Retina (tissue), 1 donor: Measurements from ENCODE around the gene CLCN5.

ENCODE experiments used
- DNase-seq: peaks from one replicate; pipeline ENCODE4 v3.0.0-alpha.2; 2016

CLCN5 gene

DNA sequence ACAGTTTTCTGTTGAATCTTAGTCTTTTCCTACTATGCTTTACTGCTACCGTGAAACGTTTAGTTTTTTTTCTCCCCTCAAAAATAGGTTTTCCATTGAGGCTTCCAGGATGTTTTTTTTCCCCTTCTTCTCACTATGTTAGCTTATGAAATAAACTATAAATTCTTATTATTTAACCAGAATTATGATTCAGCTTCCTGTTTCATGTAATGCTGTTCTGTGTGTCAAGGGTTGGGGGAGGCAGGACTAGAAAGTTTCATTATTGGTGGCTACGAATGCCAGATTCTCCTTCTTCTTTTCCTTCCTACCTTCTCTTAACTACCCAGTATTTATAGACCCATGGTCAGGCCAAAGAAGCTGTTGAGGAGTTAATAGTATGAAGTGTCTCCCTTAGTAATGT, 11.8 kb downstream of the CLCN5 start:
- no peak for DNase-seq

DNA sequence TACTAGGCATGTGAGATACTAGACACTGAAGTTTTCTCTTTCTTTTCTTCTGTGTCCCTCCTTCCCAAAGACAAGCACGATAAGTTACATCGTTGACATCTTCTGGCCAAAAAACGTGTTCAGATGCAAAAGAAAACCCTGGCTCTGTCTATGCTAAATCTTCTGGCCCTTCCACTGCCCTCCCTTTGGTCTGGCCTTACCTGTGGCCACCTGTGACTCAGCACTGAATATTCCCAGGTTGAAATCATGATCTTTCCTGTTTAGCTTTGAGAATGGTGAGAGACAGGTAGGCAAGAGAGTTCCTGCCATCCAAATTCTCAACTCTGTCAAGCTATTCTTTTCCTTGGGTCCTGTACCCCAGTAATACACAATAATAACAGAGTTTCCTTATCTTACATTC, 12.3 kb downstream of the CLCN5 start:
- no peak for DNase-seq

DNA sequence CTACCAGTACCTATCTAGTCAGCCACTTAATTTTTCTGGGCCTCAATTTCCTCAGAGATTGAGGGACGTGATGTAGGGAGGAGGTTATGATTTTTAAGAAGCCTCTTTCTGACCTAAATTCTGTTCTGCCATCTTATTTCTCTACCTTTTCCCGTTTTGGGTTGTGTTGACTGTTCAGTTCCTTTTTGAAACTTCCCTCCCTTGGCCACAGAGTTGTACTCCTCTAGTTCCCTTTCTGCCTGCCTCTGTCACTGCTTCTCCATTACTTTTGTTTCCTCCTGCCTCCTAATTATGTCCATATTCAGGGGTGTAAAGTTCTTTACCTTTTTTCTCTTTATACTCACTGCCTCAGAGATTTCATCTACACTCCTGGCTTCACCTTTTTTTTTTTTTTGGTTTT, 25.4 kb downstream of the CLCN5 start:
- no peak for DNase-seq

DNA sequence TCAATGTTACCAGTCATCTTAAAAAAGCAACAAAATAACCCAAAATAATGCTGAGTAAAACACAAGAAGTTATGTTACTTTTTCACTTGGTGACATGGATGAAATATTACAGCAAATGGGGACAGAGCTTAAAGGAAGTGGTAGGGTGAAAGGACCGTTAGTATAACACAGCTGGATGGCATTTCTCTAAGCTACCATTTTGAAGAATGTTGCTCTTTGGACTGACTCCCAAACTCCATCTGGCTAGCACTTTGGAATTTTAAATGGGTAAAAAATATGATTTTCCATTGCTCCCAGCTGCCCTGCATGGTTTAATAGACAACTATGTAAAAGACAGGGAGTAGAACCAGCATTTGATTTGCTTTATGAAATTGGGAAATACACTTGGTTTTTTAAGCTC, 27.6 kb downstream of the CLCN5 start:
- no peak for DNase-seq

DNA sequence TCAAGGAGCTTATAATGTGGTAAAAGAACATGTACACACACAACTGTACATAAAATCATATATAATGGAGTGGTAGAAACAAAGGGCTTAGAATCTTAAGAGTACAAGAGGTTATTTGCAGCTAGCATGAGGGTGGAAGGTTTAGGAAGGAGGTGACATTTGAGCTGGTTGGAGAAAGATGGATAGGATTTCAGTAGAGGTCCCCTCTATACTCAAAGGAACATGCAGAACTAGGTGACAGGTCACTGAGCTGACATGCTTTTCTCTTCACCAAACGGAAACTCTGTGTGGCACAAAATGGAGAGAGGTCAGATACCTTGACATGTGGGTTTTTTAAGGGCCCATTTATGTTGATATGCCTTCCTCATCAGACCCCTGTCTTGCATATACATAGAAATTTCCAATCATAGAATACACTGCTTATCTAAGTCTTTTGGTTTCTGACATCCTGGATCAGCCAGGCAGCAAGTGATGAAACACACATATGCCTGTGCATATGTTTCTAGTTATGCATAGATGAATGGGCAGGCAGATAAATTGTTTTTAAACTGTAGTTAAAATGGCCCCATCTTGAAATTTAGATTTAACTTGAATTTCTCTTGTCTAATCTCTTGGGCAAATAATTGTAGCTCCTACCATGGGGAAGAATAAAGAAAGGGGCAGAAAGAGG, 29.3 kb downstream of the CLCN5 start:
- DNase-seq: peak; percentile 4

DNA sequence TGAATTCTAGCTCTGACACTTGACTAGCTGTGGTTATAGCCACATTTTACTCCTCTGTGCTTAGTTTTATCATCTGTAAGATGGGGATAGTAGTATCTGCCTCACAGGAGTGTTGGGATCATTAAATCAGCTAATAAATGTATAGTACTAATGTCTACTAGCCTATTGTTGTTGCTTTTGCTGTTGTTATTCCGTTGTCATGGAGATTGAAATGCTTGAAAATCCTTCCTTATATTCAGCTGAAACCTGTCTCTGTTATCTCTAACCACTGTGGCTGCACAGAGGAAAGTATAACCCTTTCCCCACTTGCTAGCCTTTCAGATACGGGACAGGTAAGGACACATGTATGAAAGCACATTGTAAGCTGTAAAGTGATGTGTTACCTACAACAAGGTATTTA, 33.9 kb downstream of the CLCN5 start:
- DNase-seq: no peak

DNA sequence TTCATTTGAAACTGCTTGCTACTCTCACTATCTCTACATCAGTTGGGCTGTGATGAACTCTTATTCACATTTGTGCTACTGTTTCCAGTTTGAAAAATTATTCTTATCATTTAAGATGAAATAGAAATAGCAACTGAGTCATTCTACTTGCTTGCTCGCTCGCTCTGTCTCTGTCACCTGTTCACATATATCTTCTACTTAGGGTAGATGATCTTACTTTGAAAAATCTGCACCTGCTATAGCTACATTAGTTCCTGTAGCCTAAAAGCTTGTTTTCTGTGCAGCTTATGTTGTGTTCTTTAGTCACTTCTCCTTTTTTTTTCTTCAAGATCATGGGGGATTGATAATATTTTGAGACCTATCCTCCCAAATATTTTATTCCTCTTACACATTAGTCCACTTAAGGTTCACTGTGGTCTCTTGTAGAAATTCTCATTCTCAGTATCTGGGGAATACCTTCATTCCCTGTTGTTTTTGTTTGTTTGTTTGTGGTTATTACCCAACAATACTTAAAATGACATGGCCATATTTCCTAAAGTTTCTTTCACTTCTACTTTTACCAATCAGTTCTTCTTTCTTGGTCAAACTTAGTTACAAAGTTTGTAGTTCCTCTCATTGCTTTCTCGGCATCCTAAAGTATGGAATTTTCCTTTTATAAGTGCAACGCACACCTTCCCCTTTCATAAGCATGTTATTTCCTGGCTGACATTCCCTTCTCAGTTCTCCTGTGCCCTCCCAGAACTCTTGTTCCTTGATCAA, 36.5 kb downstream of the CLCN5 start:
- no peak for DNase-seq

DNA sequence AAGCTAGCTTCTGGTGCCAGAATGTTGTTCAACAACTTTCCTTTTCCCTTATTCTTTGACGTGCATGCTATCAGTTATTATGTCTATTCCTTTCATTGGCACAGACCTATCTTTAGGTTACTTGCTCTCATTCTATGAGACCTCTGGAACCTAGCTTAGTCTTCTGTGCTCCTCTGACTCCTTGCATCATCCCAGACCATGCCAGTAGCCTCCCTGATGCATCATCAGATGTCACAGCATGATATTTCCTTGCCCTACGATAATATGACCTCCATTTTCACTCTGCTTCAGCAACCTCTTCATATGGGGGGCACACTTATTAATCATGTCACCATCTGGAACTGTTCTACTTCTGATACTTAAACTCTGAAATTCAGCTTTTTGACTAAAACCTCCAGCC, 37.2 kb downstream of the CLCN5 start:
- DNase-seq: no peak

DNA sequence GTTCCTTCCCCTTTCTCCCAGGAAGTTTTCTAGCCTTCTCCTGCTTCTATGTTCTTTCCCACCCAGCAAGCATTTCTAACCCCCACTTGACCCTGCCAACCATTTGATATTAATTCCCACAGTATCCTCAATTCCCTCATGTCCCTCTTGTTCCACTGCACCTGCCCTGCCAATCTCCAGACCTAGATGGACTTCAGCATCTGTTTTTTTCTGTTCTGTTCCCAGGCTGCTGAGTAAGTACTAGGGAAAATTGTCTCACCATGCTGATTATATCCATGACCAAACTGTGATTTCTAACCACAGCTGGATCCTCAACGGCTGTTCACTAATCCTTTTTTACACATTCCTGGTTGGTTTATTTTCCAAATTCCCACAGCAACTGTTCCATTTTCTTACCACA, 37.7 kb downstream of the CLCN5 start:
- DNase-seq: no peak

DNA sequence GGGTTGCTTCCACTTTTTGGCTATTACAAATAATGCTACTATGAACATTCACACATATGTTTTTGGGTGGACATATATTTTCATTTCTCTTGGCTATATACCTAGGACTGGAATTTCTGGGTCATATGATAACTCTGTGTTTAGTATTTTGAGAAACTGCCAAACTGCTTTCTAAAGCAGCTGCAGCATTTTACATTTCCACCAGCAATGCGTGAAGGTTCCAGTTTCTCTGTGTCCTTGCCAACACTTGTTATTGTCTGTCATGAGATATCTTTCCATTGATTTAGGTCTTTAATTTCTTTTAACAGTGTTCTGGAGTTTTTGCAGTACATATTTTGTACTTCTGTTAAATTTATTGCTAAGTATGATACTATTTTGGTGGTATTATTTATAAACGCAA, 48.3 kb downstream of the CLCN5 start:
- no peak for DNase-seq

DNA sequence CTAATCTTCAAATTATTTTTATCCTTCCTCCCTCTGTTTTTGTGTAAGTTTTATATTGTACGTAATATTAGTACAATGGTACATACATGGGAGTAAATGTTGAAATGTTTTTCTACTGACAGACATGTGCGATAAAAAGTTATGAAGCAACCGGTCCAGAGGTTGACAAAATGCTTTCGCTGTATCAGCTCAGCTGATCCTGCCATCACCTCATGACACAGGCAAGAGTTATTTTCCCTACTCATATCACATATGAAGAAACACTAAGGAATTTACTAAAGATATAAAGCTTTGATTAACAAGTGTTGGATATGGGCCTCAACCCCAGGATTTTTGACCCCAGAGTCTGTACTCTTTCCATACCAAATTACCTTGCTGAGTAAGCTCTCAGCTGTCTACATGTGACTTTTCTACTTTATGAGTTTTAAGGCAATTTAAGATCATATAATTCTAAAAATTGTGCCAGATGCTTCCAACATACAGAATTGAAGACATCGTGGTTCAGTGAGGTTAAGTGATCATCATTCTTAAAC, 50.0 kb downstream of the CLCN5 start:
- no peak for DNase-seq

DNA sequence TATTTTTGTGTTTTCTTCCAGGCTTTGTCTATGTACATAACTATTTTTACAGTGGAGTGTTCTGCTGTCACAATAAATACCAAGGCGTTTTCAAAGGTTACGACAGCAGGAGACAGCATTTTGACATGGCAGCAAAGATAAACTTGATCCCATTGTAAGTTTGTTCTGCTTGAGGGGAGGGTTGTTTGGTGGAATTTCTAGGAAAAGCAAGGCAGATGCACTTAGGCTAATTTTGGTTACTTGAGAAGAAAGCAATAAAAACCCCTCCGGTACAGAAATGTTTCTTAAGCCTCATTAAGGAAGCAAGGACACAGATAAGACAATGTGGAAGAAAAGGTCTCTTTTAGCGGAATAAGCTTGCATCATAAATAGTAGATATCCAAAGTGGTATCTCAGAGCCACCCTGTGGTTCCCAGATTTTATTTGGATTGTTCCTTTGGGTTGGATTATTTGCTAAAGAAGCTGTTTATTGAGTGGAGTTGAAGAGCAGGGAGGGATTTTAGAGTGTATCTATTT, 54.3 kb downstream of the CLCN5 start:
- no peak for DNase-seq

DNA sequence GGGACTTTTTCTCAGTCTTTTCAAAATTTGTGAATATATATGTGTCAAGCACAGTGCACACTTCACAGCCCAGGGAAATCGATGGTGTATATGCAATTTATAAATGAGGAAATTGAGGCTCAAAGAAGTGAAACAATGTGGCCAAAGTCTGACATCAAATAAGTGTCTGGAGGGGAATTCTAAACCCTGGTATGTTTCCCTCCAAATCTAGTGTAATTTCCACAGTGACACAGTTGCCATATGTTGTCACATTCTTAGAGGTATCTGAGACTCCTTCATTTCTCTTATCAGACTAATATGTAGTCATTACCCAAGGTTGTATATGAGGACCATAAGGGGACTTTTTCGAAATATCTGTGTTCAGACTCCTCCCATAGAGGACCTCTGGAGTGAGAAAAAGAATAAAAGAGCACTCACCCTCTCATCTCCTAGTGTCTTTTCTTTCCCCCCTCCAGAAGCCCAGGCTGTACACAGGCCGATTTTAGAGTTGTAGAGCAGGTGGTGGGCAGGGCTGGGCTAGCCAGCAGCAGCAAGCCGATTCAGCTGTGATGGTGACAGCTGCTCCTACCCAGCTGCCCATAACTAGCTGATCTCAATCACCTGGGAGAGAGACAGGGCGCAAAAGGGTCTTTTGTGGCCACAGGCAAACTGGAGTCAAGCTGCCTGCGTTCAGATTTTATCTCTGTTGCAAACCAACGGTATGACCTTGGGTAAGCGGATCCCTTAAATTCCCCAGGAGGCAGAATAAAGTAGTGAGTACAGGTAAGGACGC, 55.1 kb downstream of the CLCN5 start:
- peak; percentile 5 for DNase-seq

DNA sequence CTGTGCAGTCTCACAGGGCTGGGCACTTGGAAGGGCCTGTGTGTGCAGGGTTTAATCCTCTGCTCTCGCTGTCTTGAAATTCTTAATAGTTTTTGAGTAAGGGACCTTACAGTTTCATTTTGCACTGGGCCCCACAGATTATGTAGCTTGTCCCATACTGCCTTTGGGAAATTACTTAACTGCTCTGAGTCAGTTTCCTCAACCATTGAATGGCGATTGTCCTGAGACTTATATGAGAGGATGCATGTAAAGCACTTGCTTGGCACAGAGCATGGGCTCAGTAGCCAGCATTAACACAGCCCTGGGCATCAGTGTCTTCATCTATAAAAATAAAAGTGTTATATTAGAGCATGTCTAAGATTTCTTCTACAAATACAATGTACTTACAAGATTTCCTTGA, 55.8 kb downstream of the CLCN5 start:
- DNase-seq: no peak

DNA sequence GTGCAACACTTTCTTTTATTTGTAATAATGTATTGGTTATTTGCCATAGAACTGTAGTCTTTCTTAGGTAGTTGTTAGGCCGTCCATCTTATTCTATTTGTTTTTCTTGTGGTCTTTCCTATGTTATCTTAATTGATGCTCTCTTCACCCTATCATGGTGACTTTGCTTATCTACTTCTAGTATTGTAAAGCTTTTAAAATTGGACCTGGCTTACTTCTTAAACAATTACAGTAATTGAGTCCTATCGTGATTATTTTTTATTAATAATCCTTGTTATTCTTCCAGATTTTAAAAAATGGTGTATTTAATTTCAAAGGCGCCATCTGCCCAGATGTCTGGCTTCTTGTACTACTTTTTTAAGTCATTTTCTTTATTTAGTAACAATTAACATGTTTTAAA, 63.7 kb downstream of the CLCN5 start:
- no peak for DNase-seq

DNA sequence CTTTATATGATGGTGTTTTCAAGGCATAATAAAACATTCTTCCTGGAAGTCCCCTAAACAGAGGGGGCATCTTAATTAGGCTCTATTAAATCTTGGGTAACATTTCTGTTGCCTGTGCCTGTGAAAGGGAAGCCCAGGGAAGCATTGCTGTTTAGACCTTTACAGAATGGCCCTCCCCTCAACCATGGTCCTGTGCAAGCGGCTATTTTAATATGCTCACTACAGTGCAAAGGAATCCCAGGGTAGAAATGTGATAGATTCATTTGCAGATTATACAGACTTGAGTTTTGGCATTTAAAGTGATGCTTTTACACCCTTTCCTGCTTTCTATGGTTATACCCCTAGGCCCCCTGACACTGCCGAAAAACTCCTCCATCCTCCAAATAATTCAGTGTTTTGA, 65.3 kb downstream of the CLCN5 start:
- DNase-seq: no peak

DNA sequence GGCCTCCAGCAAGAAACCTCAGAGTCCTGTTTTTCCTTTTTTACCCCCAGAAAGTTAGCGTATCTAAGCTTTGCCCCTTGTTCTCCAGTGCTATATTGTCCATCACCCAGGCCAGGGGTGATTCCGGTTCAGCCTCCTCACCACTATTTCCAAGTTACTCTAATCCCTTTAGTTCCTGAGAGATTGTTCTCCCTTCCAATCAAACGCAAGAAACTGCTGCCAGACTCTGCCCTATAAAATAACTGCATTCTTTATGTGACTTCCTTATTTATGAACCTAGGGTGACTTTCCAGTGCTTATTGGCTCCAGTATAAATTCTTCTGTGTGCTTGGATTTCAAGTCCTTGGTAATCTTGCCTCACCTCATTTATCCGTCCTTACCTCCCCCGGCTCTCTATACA, 65.7 kb downstream of the CLCN5 start:
- DNase-seq: no peak

DNA sequence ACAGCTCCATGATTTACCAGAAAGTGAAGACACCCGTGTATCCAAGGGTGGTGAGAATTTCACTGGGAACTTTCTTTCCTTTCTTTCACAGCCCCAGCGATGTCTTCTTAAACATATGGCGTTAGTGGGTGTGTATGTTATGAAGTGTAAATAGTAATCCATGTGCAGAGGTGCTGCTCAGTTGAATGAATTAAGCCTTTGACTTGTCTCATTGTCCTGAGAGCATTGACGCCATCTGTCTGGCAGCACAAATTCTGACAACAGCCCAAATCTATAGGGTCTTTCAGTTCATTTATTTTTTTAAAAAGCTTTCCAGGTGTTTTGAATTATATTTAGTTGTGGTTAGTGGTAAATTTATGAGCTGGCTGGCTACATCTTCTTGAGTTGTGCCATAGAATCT, 69.4 kb downstream of the CLCN5 start:
- DNase-seq: no peak

DNA sequence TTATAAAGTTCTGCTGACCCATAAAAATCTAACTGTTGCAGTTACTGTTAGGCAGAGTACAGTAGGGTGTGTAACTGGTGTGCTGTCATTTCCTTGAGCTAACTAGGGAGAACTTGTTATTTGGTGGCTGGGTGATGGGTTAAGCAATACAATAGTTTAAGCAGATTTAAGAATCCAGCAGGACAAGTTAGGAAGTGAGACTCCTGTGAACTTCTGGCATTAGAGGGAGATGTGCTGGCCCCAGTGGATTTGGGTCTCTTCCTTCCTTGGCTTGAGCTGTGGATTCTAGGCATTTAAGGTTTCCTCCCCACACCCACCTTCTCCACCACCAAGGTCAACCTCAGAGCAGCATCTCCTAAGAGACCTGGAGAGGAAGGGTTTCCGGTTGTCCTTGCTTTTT, 70.5 kb downstream of the CLCN5 start:
- no peak for DNase-seq

DNA sequence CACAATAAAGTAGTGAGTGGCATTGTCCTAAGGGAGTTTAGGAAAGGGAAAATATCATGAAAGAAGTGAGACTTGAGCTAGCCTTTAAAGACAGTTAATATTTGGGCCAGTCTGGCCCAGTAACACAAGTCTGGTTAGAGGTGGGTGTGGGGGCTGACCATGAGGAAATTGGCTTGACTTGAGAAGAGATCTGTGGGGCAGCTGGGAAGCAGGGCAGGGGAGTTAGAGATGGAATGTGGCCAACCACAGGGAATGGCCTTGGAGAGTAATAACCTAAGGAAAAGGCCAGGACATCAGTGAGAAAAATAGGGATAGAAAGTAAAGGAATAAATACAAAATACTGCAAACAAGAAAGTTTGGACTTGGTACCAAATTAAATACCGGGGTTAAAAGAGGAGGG, 71.3 kb downstream of the CLCN5 start:
- no peak for DNase-seq

DNA sequence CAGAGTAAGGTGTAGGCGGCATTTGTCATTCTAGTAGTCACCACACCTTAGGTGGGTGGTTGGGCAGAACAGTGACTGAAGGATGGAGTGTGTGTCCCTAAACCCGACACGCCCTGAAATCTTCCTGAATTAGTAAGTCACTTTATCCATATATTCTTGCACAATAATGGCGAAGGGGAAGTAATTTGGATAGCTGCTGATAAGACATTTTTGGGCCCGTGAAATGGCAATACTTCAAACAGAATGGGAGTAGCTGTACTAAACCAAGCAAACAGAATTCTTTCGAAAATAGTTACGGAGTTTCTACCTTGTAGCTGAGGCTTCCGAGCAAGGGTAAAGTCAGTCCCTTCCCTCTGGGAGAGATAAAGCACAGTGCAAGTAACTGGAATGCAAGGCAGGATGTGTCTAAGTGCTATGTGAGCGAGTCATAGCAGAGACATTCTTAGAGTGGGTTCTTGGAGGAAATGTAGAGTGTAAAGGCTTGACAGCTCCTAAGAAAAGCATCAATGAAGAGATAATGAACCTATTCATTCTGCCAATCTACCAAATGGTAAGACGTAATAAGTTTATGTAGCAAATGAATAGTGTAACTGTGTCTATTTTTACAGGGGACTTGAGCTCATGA, 72.8 kb downstream of the CLCN5 start:
- no peak for DNase-seq

DNA sequence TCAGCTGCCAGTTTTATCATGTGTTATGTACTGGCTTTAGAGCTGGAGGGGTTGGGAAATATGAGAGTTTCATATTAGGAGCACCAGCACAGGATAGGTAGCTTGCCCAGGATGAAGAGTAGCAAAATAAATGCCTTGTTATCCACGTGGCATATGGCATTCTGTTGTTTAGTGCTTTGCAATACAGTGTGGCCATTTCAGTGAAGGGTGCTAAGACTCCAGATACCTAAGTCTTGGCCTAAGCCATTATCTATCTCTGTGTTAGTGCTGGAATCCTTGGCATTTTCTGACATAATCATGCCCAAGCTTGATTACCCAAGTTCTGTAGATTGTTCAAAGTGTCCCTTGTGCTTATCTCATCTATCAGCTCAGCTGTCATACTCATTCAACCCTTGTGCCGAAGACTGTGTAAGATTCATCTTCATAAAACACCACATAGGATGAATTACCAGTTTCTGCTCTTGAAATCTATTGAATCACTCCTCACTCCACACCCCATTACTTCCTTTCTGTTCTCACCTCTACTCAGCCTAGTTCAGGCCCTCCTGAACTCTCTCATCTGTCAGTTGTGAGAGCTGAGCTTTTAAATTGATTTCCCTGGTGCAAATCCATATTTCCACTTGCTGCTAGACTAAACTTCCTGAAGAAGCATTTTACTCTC, 73.5 kb downstream of the CLCN5 start:
- DNase-seq: no peak

DNA sequence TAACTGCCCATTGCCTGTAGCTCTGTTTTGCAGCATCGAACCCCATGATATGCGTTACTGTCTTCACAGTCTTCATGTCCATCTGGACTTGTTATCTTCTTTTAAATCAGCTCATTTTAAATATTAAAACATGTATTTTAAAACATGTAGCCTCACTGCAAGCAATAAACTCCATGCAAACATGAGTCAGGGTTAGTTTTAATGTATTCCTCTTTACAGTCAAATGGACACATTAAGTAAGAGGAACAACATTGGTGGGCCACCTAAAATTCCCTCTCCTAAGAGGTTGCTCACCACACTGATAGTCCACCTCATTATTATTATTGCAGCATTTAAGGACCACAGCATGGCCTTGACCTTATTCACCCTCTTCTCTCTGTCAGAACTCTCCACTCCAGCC, 74.1 kb downstream of the CLCN5 start:
- no peak for DNase-seq
